NCI-H460 (cell line): Measurements from ENCODE around the gene PTPRD. TPM values are rescaled to one million over a fixed set of nuclear protein-coding genes. Genes with fewer than 3 reads are reported as not detected.
A peak's percentile ranks its signal among the peaks of the same experiment; 100 is the strongest.
"Not testable (repeated sequence)": the region's sequence is repeated elsewhere in the genome, so short reads cannot be mapped to it uniquely, and the experiment has no call there.

Experiments
- DNase-seq: peaks from one replicate; pipeline ENCODE4 v3.0.0-alpha.2; 2016; ENCODE audit warnings: low read depth; ENCODE audit errors: extremely low read depth
- total RNA-seq: library from RNA; depleted of rRNA; stranded (reverse); fragments of >200 nt; shearing (Covaris generic); gene quantifications from 2 replicates; pipeline ENCODE4 v1.2.3, GENCODE V29; 2014

The PTPRD gene
- total RNA-seq, 1 experiment from 2014 or later = 45.3 TPM

GRCh38 chr9:10488937-10489336 lies 123.9 kb downstream of the PTPRD start:
- DNase-seq = no peak

- peak; percentile 4 for DNase-seq
Measured at GRCh38 chr9:10479172-10479571, 133.6 kb downstream of the PTPRD start.

GRCh38 chr9:10449201-10449617 lies 163.6 kb downstream of the PTPRD start:
- not testable (repeated sequence) for DNase-seq

GRCh38 chr9:10447036-10447435 lies 165.8 kb downstream of the PTPRD start:
- no peak for DNase-seq

- no peak for DNase-seq
Measured at GRCh38 chr9:10443868-10444204, 169.0 kb downstream of the PTPRD start.

- no peak for DNase-seq
Measured at GRCh38 chr9:10443181-10443867, 169.5 kb downstream of the PTPRD start.

- no peak for DNase-seq
Measured at GRCh38 chr9:10438955-10439354, 173.8 kb downstream of the PTPRD start.

- DNase-seq = no peak
Measured at GRCh38 chr9:10436756-10437155, 176.0 kb downstream of the PTPRD start.

GRCh38 chr9:10434412-10434811 lies 178.4 kb downstream of the PTPRD start:
- no peak for DNase-seq

- DNase-seq = no peak
Measured at GRCh38 chr9:10411272-10411671, 201.5 kb downstream of the PTPRD start.

GRCh38 chr9:10403283-10403682 lies 209.5 kb downstream of the PTPRD start:
- no peak for DNase-seq

- DNase-seq = no peak
Measured at GRCh38 chr9:10396615-10397014, 216.2 kb downstream of the PTPRD start.

- DNase-seq = no peak
Measured at GRCh38 chr9:10387282-10387681, 225.5 kb downstream of the PTPRD start.

- no peak for DNase-seq
Measured at GRCh38 chr9:10371824-10372223, 241.0 kb downstream of the PTPRD start.

- DNase-seq = peak; percentile 25
Measured at GRCh38 chr9:10366171-10366779, 246.5 kb downstream of the PTPRD start.

- no peak for DNase-seq
Measured at GRCh38 chr9:10354591-10354990, 258.2 kb downstream of the PTPRD start.

GRCh38 chr9:10345621-10346020 lies 267.2 kb downstream of the PTPRD start:
- DNase-seq = not testable (repeated sequence)

GRCh38 chr9:10341057-10341456 lies 271.7 kb downstream of the PTPRD start:
- DNase-seq = no peak

GRCh38 chr9:10339152-10339551 lies 273.6 kb downstream of the PTPRD start:
- no peak for DNase-seq

- DNase-seq = no peak
Measured at GRCh38 chr9:10331157-10331556, 281.6 kb downstream of the PTPRD start.

- no peak for DNase-seq
Measured at GRCh38 chr9:10282084-10282483, 330.7 kb downstream of the PTPRD start.

- DNase-seq = no peak
Measured at GRCh38 chr9:10274988-10275387, 337.8 kb downstream of the PTPRD start.

- no peak for DNase-seq
Measured at GRCh38 chr9:10274175-10274574, 338.6 kb downstream of the PTPRD start.
